ENCODE measurements around the gene CPLANE2.
A peak's percentile ranks its signal among the peaks of the same experiment; 100 is the strongest.
"Not testable (repeated sequence)": the region's sequence is repeated elsewhere in the genome, so short reads cannot be mapped to it uniquely, and the experiment has no call there.

CPLANE2 gene

GRCh38 chr1:16206547-16207317 lies 30.3 kb downstream of the CPLANE2 start:
- H3K27me3 Mint-ChIP-seq = no peaks in the 10 kb centered on the region
- peaks cover 5% of the 10 kb centered on the region for H3K36me3 Mint-ChIP-seq (ENCODE audit: insufficient read depth)
- peak overlapping the region; percentile 82 to 83 for H3K4me3 Mint-ChIP-seq
- no peaks in the 10 kb centered on the region for H3K9me3 Mint-ChIP-seq
- H3K4me1 Mint-ChIP-seq (ENCODE audit: low read depth in 2 of 2) = peaks cover 13 to 20% of the 10 kb centered on the region in 2 donors
- ATAC-seq (replicated peaks) = peak; percentile 91
- DNase-seq = peak; percentile 89 to 92 (median 91)
- peak overlapping the region; percentile 89 to 91 for H3K27ac Mint-ChIP-seq

GRCh38 chr1:16205891-16206546 lies 31.0 kb downstream of the CPLANE2 start:
- Mint-ChIP-seq H3K27me3 (no peaks in the 10 kb centered on the region), H3K4me1 (ENCODE audit: low read depth in 2 of 2) (peaks cover 13 to 20% of the 10 kb centered on the region in 2 donors), H3K36me3 (ENCODE audit: insufficient read depth) (peaks cover 5% of the 10 kb centered on the region), H3K4me3 (peak overlapping the region; percentile 82 to 83), H3K27ac (peak overlapping the region; percentile 89 to 91), H3K9me3 (no peaks in the 10 kb centered on the region)
- DNase-seq (no peak), ATAC-seq (replicated peaks) (peak; percentile 6)

- H3K4me1 Mint-ChIP-seq (ENCODE audit: low read depth in 2 of 2) = peaks cover 13 to 20% of the 10 kb centered on the region in 2 donors
- no peaks in the 10 kb centered on the region for H3K27me3 Mint-ChIP-seq
- DNase-seq = no peak
- H3K9me3 Mint-ChIP-seq = no peaks in the 10 kb centered on the region
- H3K27ac Mint-ChIP-seq = no peak overlapping the region
- ATAC-seq (replicated peaks) = no peak
- H3K4me3 Mint-ChIP-seq = peak overlapping the region; percentile 13 to 82
- peaks cover 5% of the 10 kb centered on the region for H3K36me3 Mint-ChIP-seq (ENCODE audit: insufficient read depth)
Observed at GRCh38 chr1:16205334-16205671, 31.7 kb downstream of the CPLANE2 start.

GRCh38 chr1:16204634-16205333 lies 32.2 kb downstream of the CPLANE2 start:
- Mint-ChIP-seq H3K4me1 (ENCODE audit: low read depth in 2 of 2) (peaks cover 13 to 21% of the 10 kb centered on the region in 2 donors), H3K4me3 (peak overlapping the region; percentile 61 to 82), H3K27me3 (no peaks in the 10 kb centered on the region), H3K9me3 (no peaks in the 10 kb centered on the region), H3K36me3 (ENCODE audit: insufficient read depth) (peaks cover 5% of the 10 kb centered on the region), H3K27ac (no peak overlapping the region)
- ATAC-seq (replicated peaks) (no peak), DNase-seq (no peak)

GRCh38 chr1:16204216-16204615 lies 32.8 kb downstream of the CPLANE2 start:
- H3K27ac Mint-ChIP-seq = no peak overlapping the region
- peaks cover 13 to 22% of the 10 kb centered on the region in 2 donors for H3K4me1 Mint-ChIP-seq (ENCODE audit: low read depth in 2 of 2)
- no peaks in the 10 kb centered on the region for H3K9me3 Mint-ChIP-seq
- H3K27me3 Mint-ChIP-seq = no peaks in the 10 kb centered on the region
- peaks cover 5% of the 10 kb centered on the region for H3K36me3 Mint-ChIP-seq (ENCODE audit: insufficient read depth)
- H3K4me3 Mint-ChIP-seq = peak overlapping the region in 1 of 2 donors; percentile 58
- DNase-seq = no peak
- no peak for ATAC-seq (replicated peaks)

- H3K27ac Mint-ChIP-seq = no peak overlapping the region
- peaks cover 6% of the 10 kb centered on the region for H3K36me3 Mint-ChIP-seq (ENCODE audit: insufficient read depth)
- no peaks in the 10 kb centered on the region for H3K27me3 Mint-ChIP-seq
- no peak overlapping the region for H3K4me3 Mint-ChIP-seq
- no peaks in the 10 kb centered on the region for H3K9me3 Mint-ChIP-seq
- no peak for ATAC-seq (replicated peaks)
- H3K4me1 Mint-ChIP-seq (ENCODE audit: low read depth in 2 of 2) = peaks cover 13 to 22% of the 10 kb centered on the region in 2 donors
- no peak for DNase-seq
Observed at GRCh38 chr1:16203550-16203949, 33.4 kb downstream of the CPLANE2 start.

GRCh38 chr1:16202281-16203210 lies 34.4 kb downstream of the CPLANE2 start:
- Mint-ChIP-seq H3K27me3 (no peaks in the 10 kb centered on the region), H3K4me1 (ENCODE audit: low read depth in 2 of 2) (peaks cover 13 to 22% of the 10 kb centered on the region in 2 donors), H3K27ac (no peak overlapping the region), H3K36me3 (ENCODE audit: insufficient read depth) (peaks cover 7% of the 10 kb centered on the region), H3K4me3 (no peak overlapping the region), H3K9me3 (no peaks in the 10 kb centered on the region)
- ATAC-seq (replicated peaks) = no peak
- no peak for DNase-seq

- H3K4me3 Mint-ChIP-seq = no peak overlapping the region
- peak overlapping the region; percentile 8 to 90 for H3K27ac Mint-ChIP-seq
- peaks cover 7% of the 10 kb centered on the region for H3K36me3 Mint-ChIP-seq (ENCODE audit: insufficient read depth)
- DNase-seq (no peak), ATAC-seq (replicated peaks) (no peak)
- H3K27me3 Mint-ChIP-seq = no peaks in the 10 kb centered on the region
- H3K4me1 Mint-ChIP-seq (ENCODE audit: low read depth in 2 of 2) = peaks cover 7 to 12% of the 10 kb centered on the region in 2 donors
- H3K9me3 Mint-ChIP-seq = no peaks in the 10 kb centered on the region
Observed at GRCh38 chr1:16199700-16200099, 37.3 kb downstream of the CPLANE2 start.

GRCh38 chr1:16199157-16199501 lies 37.9 kb downstream of the CPLANE2 start:
- Mint-ChIP-seq H3K27ac (peak overlapping the region in 1 of 2 donors; percentile 90), H3K9me3 (no peaks in the 10 kb centered on the region), H3K4me1 (ENCODE audit: low read depth in 2 of 2) (peaks cover 5 to 9% of the 10 kb centered on the region in 2 donors), H3K4me3 (no peak overlapping the region), H3K27me3 (no peaks in the 10 kb centered on the region), H3K36me3 (ENCODE audit: insufficient read depth) (peaks cover 7% of the 10 kb centered on the region)
- DNase-seq (no peak), ATAC-seq (replicated peaks) (no peak)

- no peaks in the 10 kb centered on the region for H3K27me3 Mint-ChIP-seq
Observed at GRCh38 chr1:16198444-16199156, 38.4 kb downstream of the CPLANE2 start.

GRCh38 chr1:16196874-16197273 lies 40.1 kb downstream of the CPLANE2 start:
- Mint-ChIP-seq H3K4me3 (no peak overlapping the region), H3K9me3 (no peaks in the 10 kb centered on the region), H3K36me3 (ENCODE audit: insufficient read depth) (peaks cover 2% of the 10 kb centered on the region), H3K4me1 (ENCODE audit: low read depth in 2 of 2) (peaks cover 0 to 4% of the 10 kb centered on the region in 2 donors), H3K27ac (peak overlapping the region; percentile 89 to 90), H3K27me3 (no peaks in the 10 kb centered on the region)
- ATAC-seq (replicated peaks) (no peak), DNase-seq (no peak)

More at GRCh38 chr1:16198444-16199156, 38.4 kb downstream of the CPLANE2 start:
- peaks cover 3 to 8% of the 10 kb centered on the region in 2 donors for H3K4me1 Mint-ChIP-seq (ENCODE audit: low read depth in 2 of 2)
- no peak for ATAC-seq (replicated peaks)
- H3K4me3 Mint-ChIP-seq = no peak overlapping the region
- no peaks in the 10 kb centered on the region for H3K9me3 Mint-ChIP-seq
- DNase-seq = no peak
- peak overlapping the region in 1 of 2 donors; percentile 90 for H3K27ac Mint-ChIP-seq
- peaks cover 6% of the 10 kb centered on the region for H3K36me3 Mint-ChIP-seq (ENCODE audit: insufficient read depth)

- ATAC-seq (replicated peaks); H3K9me3 Mint-ChIP-seq; H3K27me3 Mint-ChIP-seq; DNase-seq; H3K27ac Mint-ChIP-seq; H3K4me3 Mint-ChIP-seq; H3K4me1 Mint-ChIP-seq (ENCODE audit: low read depth in 2 of 2); H3K36me3 Mint-ChIP-seq (ENCODE audit: insufficient read depth): not testable (repeated sequence)
Observed at GRCh38 chr1:16196139-16196538, 40.8 kb downstream of the CPLANE2 start.
